ENCODE data around the gene ALX4.

The ALX4 gene

DNA sequence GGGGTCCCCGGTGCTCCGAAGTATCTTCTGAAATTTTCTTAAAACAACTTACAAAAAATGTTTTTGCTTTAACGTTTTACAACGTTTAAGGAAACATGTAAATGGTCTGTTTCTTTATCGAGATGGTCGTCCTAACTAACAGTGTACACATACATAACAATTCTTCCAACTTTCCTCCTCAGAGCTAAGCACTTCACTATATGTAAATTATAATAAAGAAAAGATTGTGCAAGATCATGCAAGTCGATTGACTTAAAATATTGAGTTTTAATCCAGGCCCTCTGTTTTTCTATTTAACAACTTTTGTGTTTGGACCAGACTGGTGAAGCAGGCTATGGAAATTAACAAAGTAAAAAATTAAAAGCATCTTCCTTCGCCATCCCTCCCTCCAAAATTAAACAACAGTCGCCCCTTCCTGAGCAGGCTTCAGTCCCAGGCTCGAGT lies 4.9 kb downstream of the ALX4 start:
- Histone ChIP-seq H3K9me3 (ENCODE audit: control insufficient read depth, insufficient read depth, low read depth, low read length) (no peaks in the 10 kb centered on the region), H3K4me3 (ENCODE audit: low read depth, low read length) (no peak overlapping the region), H3K4me1 (ENCODE audit: control insufficient read depth, insufficient read depth, low read length) (no peaks in the 10 kb centered on the region), H3K36me3 (ENCODE audit: control insufficient read depth in 2 of 2, insufficient read depth in 1 of 2, low read length in 2 of 2) (peaks cover 0 to 5% of the 10 kb centered on the region in 2 experiments; a peak in 1 of 3 replicates), H3K27ac (ENCODE audit: extremely low read depth, low read depth, low read length) (no peak overlapping the region)
- ChIA-PET CTCF (no interaction called here), POLR2A (no interaction called here)
- TF ChIP-seq KLF7 (tag by site-specific recombination; IDR thresholded peaks at IDR 0.05; ENCODE audit: borderline replicate concordance) (no peak), ZNF530 (tag by site-specific recombination; IDR thresholded peaks at IDR 0.05; ENCODE audit: low read depth) (no peak), ZNF184 (tag by site-specific recombination; IDR thresholded peaks at IDR 0.05) (no peak), ZXDB (tag by site-specific recombination; IDR thresholded peaks at IDR 0.05) (no peak), ZNF48 (tag by site-specific recombination; IDR thresholded peaks at IDR 0.05) (no peak), GFI1B (tag by site-specific recombination; IDR thresholded peaks at IDR 0.05) (no peak), ZNF394 (tag by site-specific recombination; IDR thresholded peaks at IDR 0.05; ENCODE audit: borderline replicate concordance) (no peak), ZNF549 (tag by site-specific recombination; IDR thresholded peaks at IDR 0.05) (no peak), ZSCAN30 (tag by site-specific recombination; IDR thresholded peaks at IDR 0.05) (no peak), ZNF623 (tag by site-specific recombination; IDR thresholded peaks at IDR 0.05) (no peak)
- TF ChIP-seq, protein P1, sequence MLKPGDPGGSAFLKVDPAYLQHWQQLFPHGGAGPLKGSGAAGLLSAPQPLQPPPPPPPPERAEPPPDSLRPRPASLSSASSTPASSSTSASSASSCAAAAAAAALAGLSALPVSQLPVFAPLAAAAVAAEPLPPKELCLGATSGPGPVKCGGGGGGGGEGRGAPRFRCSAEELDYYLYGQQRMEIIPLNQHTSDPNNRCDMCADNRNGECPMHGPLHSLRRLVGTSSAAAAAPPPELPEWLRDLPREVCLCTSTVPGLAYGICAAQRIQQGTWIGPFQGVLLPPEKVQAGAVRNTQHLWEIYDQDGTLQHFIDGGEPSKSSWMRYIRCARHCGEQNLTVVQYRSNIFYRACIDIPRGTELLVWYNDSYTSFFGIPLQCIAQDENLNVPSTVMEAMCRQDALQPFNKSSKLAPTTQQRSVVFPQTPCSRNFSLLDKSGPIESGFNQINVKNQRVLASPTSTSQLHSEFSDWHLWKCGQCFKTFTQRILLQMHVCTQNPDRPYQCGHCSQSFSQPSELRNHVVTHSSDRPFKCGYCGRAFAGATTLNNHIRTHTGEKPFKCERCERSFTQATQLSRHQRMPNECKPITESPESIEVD (tag by site-specific recombination; IDR thresholded peaks at IDR 0.05) = no peak
- TF ChIP-seq, protein P2, sequence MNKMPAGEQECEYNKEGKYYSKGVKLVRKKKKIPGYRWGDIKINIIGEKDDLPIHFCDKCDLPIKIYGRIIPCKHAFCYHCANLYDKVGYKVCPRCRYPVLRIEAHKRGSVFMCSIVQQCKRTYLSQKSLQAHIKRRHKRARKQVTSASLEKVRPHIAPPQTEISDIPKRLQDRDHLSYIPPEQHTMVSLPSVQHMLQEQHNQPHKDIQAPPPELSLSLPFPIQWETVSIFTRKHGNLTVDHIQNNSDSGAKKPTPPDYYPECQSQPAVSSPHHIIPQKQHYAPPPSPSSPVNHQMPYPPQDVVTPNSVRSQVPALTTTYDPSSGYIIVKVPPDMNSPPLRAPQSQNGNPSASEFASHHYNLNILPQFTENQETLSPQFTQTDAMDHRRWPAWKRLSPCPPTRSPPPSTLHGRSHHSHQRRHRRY (tag by site-specific recombination; IDR thresholded peaks at IDR 0.05) = no peak
- TF ChIP-seq, protein P3, sequence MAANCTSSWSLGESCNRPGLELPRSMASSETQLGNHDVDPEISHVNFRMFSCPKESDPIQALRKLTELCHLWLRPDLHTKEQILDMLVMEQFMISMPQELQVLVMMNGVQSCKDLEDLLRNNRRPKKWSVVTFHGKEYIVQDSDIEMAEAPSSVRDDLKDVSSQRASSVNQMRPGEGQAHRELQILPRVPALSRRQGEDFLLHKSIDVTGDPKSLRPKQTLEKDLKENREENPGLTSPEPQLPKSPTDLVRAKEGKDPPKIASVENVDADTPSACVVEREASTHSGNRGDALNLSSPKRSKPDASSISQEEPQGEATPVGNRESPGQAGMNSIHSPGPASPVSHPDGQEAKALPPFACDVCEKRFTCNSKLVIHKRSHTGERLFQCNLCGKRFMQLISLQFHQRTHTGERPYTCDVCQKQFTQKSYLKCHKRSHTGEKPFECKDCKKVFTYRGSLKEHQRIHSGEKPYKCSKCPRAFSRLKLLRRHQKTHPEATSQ (tag by site-specific recombination; IDR thresholded peaks at IDR 0.05) = no peak
- TF ChIP-seq, protein P4, sequence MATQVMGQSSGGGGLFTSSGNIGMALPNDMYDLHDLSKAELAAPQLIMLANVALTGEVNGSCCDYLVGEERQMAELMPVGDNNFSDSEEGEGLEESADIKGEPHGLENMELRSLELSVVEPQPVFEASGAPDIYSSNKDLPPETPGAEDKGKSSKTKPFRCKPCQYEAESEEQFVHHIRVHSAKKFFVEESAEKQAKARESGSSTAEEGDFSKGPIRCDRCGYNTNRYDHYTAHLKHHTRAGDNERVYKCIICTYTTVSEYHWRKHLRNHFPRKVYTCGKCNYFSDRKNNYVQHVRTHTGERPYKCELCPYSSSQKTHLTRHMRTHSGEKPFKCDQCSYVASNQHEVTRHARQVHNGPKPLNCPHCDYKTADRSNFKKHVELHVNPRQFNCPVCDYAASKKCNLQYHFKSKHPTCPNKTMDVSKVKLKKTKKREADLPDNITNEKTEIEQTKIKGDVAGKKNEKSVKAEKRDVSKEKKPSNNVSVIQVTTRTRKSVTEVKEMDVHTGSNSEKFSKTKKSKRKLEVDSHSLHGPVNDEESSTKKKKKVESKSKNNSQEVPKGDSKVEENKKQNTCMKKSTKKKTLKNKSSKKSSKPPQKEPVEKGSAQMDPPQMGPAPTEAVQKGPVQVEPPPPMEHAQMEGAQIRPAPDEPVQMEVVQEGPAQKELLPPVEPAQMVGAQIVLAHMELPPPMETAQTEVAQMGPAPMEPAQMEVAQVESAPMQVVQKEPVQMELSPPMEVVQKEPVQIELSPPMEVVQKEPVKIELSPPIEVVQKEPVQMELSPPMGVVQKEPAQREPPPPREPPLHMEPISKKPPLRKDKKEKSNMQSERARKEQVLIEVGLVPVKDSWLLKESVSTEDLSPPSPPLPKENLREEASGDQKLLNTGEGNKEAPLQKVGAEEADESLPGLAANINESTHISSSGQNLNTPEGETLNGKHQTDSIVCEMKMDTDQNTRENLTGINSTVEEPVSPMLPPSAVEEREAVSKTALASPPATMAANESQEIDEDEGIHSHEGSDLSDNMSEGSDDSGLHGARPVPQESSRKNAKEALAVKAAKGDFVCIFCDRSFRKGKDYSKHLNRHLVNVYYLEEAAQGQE (tag by site-specific recombination; IDR thresholded peaks at IDR 0.05) = no peak
- TF ChIP-seq, protein P5, sequence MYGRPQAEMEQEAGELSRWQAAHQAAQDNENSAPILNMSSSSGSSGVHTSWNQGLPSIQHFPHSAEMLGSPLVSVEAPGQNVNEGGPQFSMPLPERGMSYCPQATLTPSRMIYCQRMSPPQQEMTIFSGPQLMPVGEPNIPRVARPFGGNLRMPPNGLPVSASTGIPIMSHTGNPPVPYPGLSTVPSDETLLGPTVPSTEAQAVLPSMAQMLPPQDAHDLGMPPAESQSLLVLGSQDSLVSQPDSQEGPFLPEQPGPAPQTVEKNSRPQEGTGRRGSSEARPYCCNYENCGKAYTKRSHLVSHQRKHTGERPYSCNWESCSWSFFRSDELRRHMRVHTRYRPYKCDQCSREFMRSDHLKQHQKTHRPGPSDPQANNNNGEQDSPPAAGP (tag by site-specific recombination; IDR thresholded peaks at IDR 0.05) = no peak
- TF ChIP-seq, protein P6, sequence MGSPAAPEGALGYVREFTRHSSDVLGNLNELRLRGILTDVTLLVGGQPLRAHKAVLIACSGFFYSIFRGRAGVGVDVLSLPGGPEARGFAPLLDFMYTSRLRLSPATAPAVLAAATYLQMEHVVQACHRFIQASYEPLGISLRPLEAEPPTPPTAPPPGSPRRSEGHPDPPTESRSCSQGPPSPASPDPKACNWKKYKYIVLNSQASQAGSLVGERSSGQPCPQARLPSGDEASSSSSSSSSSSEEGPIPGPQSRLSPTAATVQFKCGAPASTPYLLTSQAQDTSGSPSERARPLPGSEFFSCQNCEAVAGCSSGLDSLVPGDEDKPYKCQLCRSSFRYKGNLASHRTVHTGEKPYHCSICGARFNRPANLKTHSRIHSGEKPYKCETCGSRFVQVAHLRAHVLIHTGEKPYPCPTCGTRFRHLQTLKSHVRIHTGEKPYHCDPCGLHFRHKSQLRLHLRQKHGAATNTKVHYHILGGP (tag by site-specific recombination; IDR thresholded peaks at IDR 0.05) = no peak
- TF ChIP-seq, protein P7, sequence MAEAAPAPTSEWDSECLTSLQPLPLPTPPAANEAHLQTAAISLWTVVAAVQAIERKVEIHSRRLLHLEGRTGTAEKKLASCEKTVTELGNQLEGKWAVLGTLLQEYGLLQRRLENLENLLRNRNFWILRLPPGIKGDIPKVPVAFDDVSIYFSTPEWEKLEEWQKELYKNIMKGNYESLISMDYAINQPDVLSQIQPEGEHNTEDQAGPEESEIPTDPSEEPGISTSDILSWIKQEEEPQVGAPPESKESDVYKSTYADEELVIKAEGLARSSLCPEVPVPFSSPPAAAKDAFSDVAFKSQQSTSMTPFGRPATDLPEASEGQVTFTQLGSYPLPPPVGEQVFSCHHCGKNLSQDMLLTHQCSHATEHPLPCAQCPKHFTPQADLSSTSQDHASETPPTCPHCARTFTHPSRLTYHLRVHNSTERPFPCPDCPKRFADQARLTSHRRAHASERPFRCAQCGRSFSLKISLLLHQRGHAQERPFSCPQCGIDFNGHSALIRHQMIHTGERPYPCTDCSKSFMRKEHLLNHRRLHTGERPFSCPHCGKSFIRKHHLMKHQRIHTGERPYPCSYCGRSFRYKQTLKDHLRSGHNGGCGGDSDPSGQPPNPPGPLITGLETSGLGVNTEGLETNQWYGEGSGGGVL (tag by site-specific recombination; IDR thresholded peaks at IDR 0.05) = no peak
- TF ChIP-seq, protein P8, sequence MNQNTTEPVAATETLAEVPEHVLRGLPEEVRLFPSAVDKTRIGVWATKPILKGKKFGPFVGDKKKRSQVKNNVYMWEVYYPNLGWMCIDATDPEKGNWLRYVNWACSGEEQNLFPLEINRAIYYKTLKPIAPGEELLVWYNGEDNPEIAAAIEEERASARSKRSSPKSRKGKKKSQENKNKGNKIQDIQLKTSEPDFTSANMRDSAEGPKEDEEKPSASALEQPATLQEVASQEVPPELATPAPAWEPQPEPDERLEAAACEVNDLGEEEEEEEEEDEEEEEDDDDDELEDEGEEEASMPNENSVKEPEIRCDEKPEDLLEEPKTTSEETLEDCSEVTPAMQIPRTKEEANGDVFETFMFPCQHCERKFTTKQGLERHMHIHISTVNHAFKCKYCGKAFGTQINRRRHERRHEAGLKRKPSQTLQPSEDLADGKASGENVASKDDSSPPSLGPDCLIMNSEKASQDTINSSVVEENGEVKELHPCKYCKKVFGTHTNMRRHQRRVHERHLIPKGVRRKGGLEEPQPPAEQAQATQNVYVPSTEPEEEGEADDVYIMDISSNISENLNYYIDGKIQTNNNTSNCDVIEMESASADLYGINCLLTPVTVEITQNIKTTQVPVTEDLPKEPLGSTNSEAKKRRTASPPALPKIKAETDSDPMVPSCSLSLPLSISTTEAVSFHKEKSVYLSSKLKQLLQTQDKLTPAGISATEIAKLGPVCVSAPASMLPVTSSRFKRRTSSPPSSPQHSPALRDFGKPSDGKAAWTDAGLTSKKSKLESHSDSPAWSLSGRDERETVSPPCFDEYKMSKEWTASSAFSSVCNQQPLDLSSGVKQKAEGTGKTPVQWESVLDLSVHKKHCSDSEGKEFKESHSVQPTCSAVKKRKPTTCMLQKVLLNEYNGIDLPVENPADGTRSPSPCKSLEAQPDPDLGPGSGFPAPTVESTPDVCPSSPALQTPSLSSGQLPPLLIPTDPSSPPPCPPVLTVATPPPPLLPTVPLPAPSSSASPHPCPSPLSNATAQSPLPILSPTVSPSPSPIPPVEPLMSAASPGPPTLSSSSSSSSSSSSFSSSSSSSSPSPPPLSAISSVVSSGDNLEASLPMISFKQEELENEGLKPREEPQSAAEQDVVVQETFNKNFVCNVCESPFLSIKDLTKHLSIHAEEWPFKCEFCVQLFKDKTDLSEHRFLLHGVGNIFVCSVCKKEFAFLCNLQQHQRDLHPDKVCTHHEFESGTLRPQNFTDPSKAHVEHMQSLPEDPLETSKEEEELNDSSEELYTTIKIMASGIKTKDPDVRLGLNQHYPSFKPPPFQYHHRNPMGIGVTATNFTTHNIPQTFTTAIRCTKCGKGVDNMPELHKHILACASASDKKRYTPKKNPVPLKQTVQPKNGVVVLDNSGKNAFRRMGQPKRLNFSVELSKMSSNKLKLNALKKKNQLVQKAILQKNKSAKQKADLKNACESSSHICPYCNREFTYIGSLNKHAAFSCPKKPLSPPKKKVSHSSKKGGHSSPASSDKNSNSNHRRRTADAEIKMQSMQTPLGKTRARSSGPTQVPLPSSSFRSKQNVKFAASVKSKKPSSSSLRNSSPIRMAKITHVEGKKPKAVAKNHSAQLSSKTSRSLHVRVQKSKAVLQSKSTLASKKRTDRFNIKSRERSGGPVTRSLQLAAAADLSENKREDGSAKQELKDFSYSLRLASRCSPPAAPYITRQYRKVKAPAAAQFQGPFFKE (tag by site-specific recombination; IDR thresholded peaks at IDR 0.05; ENCODE audit: borderline replicate concordance) = no peak
